ENCODE results near the gene SLIT1. TPM values are rescaled to one million over a fixed set of nuclear protein-coding genes. Genes with fewer than 3 reads are reported as not detected.

The SLIT1 gene
- under 0.01 and 0.25 TPM in 2 replicates for total RNA-seq (2012; rRNA removed)

GRCh38 chr10:97185326-97186058 lies at the start of gene SLIT1:
SLIT1 (minus strand) TSS chr10:97185959; CDS start chr10:97185674, 285 bp downstream.
- Histone ChIP-seq H3K27me3 (ENCODE audit: control insufficient read depth, insufficient read depth, low read length) (peaks cover 90% of the 10 kb centered on the region), H3K4me1 (ENCODE audit: control insufficient read depth, insufficient read depth, low read length) (no peaks in the 10 kb centered on the region)

GRCh38 chr10:97235353-97235752 lies 49.6 kb upstream of the SLIT1 start:
- no peaks in the 10 kb centered on the region for H3K9me3 ChIP-seq (replicated peaks; ENCODE audit: low read length)
- H3K36me3 ChIP-seq (ENCODE audit: insufficient read depth, low read length), result peaks cover 4% of the 10 kb centered on the region
- peaks cover 3% of the 10 kb centered on the region for H3K4me1 ChIP-seq (ENCODE audit: control insufficient read depth, insufficient read depth, low read length)
- no peaks in the 10 kb centered on the region for H3K27me3 ChIP-seq (ENCODE audit: control insufficient read depth, insufficient read depth, low read length)
- H3K9ac ChIP-seq (ENCODE audit: low read depth, low read length), result no peak overlapping the region
- no peak overlapping the region for H3K4me2 ChIP-seq (ENCODE audit: low read length)
- H3K4me3 ChIP-seq (ENCODE audit: low read length), result no peak overlapping the region

More at GRCh38 chr10:97185326-97186058, at the start of gene SLIT1:
- Histone ChIP-seq H3K9ac (ENCODE audit: low read depth, low read length) (no peak within 1 kb of the TSS), H3K4me2 (ENCODE audit: low read length) (no peak within 1 kb of the TSS), H3K4me3 (ENCODE audit: low read length) (no peak within 1 kb of the TSS), H3K36me3 (ENCODE audit: insufficient read depth, low read length) (no peaks in the 10 kb centered on the region), H3K9me3 (replicated peaks; ENCODE audit: low read length) (no peaks in the 10 kb centered on the region)

DNA sequence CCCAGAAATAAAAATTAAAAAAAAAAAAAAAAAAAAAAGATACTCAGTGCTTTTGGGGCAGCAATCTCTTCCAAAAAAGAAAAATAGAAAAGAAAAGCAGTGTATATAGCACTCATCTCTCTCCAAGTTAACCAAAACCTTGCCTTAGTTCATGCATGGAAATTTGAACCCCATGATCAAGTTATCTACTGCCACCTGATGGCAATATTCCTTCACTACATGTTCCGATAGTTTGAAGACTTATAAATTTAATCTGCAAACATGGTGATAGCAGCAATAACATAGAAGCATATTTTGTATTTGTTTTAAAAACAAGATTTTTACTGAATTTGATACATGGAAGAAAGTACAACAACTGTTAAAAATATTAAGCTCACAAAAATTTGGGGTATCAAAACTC lies 48.6 kb upstream of the SLIT1 start:
- Histone ChIP-seq H3K4me3 (ENCODE audit: low read length) (no peak overlapping the region), H3K4me1 (ENCODE audit: control insufficient read depth, insufficient read depth, low read length) (peaks cover 12% of the 10 kb centered on the region), H3K9me3 (replicated peaks; ENCODE audit: low read length) (no peaks in the 10 kb centered on the region), H3K4me2 (ENCODE audit: low read length) (no peak overlapping the region), H3K9ac (ENCODE audit: low read depth, low read length) (no peak overlapping the region), H3K27me3 (ENCODE audit: control insufficient read depth, insufficient read depth, low read length) (no peaks in the 10 kb centered on the region), H3K36me3 (ENCODE audit: insufficient read depth, low read length) (peaks cover 4% of the 10 kb centered on the region)

DNA sequence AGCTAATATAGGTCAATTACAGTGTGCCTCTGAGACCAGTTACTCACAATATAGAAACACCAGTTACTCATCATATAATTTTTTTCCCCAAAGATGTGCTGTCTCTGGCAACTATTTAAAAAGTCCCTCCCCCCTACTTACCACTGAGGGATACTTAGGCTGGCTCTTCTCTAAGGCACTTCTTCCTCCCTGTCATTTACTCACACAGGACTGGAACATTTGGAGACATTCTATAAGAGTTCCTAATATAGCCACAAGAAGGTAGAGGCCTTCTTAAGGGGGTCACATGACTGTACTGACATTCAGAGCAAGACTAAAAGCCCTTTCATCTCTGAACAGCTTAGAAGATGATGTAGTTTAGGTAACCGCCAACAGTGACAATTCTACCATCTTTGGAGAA lies 44.4 kb upstream of the SLIT1 start:
- H3K9me3 ChIP-seq (replicated peaks; ENCODE audit: low read length), result no peaks in the 10 kb centered on the region
- H3K4me2 ChIP-seq (ENCODE audit: low read length), result no peak overlapping the region
- no peak overlapping the region for H3K4me3 ChIP-seq (ENCODE audit: low read length)
- H3K27me3 ChIP-seq (ENCODE audit: control insufficient read depth, insufficient read depth, low read length), result no peaks in the 10 kb centered on the region
- peaks cover 10% of the 10 kb centered on the region for H3K36me3 ChIP-seq (ENCODE audit: insufficient read depth, low read length)
- no peak overlapping the region for H3K9ac ChIP-seq (ENCODE audit: low read depth, low read length)
- H3K4me1 ChIP-seq (ENCODE audit: control insufficient read depth, insufficient read depth, low read length), result peaks cover 15% of the 10 kb centered on the region

DNA sequence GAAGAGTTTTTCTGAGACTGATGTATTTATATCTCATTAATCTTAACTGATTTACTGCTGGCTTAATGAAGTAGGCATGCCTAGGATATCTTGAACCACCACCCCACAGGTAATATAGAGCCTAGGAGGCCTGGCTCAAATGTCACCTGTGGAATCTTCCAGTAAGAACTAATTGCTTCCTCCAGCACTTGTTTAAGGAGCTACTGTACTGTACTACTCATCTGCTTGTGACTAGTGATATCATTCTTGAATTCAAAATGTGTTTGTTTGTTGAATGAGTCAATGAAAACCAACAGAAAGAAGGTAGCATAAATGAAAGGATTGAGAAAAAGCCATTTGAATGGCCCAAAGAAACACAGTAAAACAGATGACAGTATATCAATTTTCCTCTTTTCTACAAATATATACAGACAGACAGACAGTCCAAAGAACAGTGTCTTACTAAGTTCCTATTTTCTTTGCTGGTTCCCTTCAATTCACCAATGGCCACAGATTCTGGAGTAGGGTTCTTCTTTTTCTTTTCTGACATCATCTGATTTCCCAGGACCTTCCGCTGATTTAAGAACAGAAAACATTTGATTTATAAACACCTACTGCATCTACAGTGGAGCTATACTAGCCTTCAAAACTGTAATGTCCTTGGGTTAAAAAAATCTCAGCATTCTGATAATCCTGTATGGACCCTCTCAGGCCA lies 43.7 kb upstream of the SLIT1 start:
- H3K36me3 ChIP-seq (ENCODE audit: insufficient read depth, low read length), result peaks cover 10% of the 10 kb centered on the region
- no peaks in the 10 kb centered on the region for H3K9me3 ChIP-seq (replicated peaks; ENCODE audit: low read length)
- H3K4me3 ChIP-seq (ENCODE audit: low read length), result no peak overlapping the region
- peaks cover 15% of the 10 kb centered on the region for H3K4me1 ChIP-seq (ENCODE audit: control insufficient read depth, insufficient read depth, low read length)
- peak overlapping the region; percentile 28 for H3K4me2 ChIP-seq (ENCODE audit: low read length)
- no peak overlapping the region for H3K9ac ChIP-seq (ENCODE audit: low read depth, low read length)
- H3K27me3 ChIP-seq (ENCODE audit: control insufficient read depth, insufficient read depth, low read length), result no peaks in the 10 kb centered on the region

DNA sequence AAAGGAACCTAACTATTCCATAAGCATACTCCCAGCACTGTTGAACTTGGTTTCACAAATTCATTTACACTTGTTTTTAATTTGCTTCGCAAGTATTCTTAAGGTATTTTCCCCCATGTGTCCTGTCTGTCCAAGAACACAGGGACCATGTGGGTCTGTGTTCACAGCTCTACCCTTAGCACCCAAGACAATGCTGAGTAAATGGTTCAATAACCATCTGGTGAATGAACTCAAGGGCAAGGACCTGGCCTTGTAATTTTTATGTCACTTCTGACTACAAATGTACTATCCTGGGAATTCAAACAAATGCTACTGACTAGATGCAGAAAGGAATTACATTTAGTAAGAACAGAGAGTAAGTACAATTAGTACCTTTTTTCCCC lies 43.0 kb upstream of the SLIT1 start:
- Histone ChIP-seq H3K4me1 (ENCODE audit: control insufficient read depth, insufficient read depth, low read length) (peaks cover 15% of the 10 kb centered on the region), H3K36me3 (ENCODE audit: insufficient read depth, low read length) (peaks cover 10% of the 10 kb centered on the region), H3K9ac (ENCODE audit: low read depth, low read length) (no peak overlapping the region), H3K4me2 (ENCODE audit: low read length) (no peak overlapping the region), H3K27me3 (ENCODE audit: control insufficient read depth, insufficient read depth, low read length) (no peaks in the 10 kb centered on the region), H3K9me3 (replicated peaks; ENCODE audit: low read length) (no peaks in the 10 kb centered on the region), H3K4me3 (ENCODE audit: low read length) (no peak overlapping the region)

GRCh38 chr10:97228130-97228774 lies 42.5 kb upstream of the SLIT1 start:
- Histone ChIP-seq H3K9me3 (replicated peaks; ENCODE audit: low read length) (no peaks in the 10 kb centered on the region), H3K4me1 (ENCODE audit: control insufficient read depth, insufficient read depth, low read length) (peaks cover 15% of the 10 kb centered on the region), H3K4me2 (ENCODE audit: low read length) (no peak overlapping the region), H3K4me3 (ENCODE audit: low read length) (no peak overlapping the region), H3K36me3 (ENCODE audit: insufficient read depth, low read length) (peaks cover 10% of the 10 kb centered on the region), H3K9ac (ENCODE audit: low read depth, low read length) (no peak overlapping the region), H3K27me3 (ENCODE audit: control insufficient read depth, insufficient read depth, low read length) (no peaks in the 10 kb centered on the region)

GRCh38 chr10:97226398-97226797 lies 40.6 kb upstream of the SLIT1 start:
- Histone ChIP-seq H3K4me3 (ENCODE audit: low read length) (no peak overlapping the region), H3K9me3 (replicated peaks; ENCODE audit: low read length) (no peaks in the 10 kb centered on the region), H3K4me2 (ENCODE audit: low read length) (no peak overlapping the region), H3K27me3 (ENCODE audit: control insufficient read depth, insufficient read depth, low read length) (no peaks in the 10 kb centered on the region), H3K4me1 (ENCODE audit: control insufficient read depth, insufficient read depth, low read length) (peaks cover 15% of the 10 kb centered on the region), H3K36me3 (ENCODE audit: insufficient read depth, low read length) (peaks cover 10% of the 10 kb centered on the region), H3K9ac (ENCODE audit: low read depth, low read length) (no peak overlapping the region)

DNA sequence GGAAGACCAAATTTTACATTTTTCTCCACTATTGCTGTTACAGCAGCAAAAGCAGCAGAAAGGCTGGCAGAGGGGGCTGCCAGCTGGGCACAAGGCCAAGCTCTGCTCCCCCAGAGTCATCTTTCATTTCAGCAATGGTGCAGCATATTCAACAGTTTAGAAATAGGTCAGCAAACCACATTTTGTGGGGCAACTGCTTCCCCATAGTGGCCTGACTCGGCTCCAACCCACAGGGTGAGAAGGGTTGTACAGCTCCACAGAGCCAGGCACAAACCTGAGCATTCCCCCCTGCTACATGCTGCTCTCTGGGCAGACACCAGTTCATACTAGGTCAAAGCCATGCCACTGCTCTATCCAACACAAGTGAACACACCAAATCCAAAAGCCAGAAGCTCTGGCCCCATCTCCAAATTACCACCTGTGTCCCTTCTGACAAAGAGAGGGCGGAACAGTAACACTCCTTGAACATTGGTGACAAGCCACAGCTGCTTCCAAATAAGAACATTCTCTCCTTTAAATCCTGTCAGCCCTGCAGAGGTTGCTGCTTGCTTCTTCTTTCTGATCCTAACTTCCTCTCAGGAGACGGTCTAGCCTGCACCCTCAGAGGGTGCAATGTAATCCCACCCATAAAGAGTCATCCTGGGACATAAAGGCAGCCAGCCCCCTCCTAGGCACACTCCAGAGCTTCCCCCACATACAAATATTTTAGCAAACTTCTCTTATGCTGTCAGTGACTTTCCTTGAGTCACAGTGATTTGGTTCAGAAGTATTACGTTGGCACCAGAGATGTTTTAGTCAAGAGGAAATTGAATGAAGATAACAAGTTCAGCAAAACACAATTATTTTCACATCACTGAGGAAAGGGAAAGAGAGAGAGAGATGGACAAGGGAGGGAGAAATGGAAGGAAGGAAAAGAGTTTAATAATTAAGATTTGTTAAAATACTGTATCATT lies 39.0 kb upstream of the SLIT1 start:
- Histone ChIP-seq H3K9me3 (replicated peaks; ENCODE audit: low read length) (no peaks in the 10 kb centered on the region), H3K9ac (ENCODE audit: low read depth, low read length) (no peak overlapping the region), H3K27me3 (ENCODE audit: control insufficient read depth, insufficient read depth, low read length) (no peaks in the 10 kb centered on the region), H3K4me3 (ENCODE audit: low read length) (no peak overlapping the region), H3K36me3 (ENCODE audit: insufficient read depth, low read length) (peaks cover 10% of the 10 kb centered on the region), H3K4me1 (ENCODE audit: control insufficient read depth, insufficient read depth, low read length) (peaks cover 6% of the 10 kb centered on the region), H3K4me2 (ENCODE audit: low read length) (no peak overlapping the region)

DNA sequence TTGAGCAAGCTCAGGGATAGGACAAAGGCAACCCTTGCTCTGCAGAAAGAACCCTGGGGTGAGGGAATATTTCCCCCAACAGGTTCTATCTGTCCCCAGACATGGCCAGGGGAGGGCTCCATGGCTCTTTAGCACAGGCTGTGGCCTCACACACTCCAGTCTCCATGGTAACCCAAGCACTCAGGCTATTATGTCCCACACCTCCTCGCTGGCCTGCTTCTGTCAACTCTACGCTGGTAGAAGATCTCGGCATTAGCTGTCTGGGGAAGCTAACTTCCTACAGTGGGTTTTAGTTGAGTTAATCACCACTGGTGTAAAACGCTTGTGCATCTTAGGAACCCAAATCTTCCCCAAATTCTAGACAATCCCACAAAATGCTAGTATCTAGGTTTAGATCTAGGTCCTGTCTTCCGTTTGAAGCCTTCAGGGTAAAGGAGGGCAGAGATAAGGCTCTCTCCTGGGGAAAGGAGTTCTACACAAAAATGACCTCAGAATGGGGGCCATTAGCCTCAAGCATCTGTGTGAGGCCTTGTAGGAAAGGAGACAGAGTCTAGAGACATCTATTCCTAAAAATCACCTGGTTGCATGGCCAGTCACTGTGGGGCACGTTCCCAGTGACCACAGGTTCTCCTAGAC lies 36.7 kb upstream of the SLIT1 start:
- Histone ChIP-seq H3K4me2 (ENCODE audit: low read length) (no peak overlapping the region), H3K9me3 (replicated peaks; ENCODE audit: low read length) (no peaks in the 10 kb centered on the region), H3K4me1 (ENCODE audit: control insufficient read depth, insufficient read depth, low read length) (peaks cover 12% of the 10 kb centered on the region), H3K9ac (ENCODE audit: low read depth, low read length) (no peak overlapping the region), H3K36me3 (ENCODE audit: insufficient read depth, low read length) (peaks cover 4% of the 10 kb centered on the region), H3K27me3 (ENCODE audit: control insufficient read depth, insufficient read depth, low read length) (no peaks in the 10 kb centered on the region), H3K4me3 (ENCODE audit: low read length) (no peak overlapping the region)

Data from skeletal muscle satellite cell (primary cell).